Natural killer cell treated with Interleukin-12 subunit alpha and Interleukin-12 subunit beta and Interleukin-15 and Interleukin-18, amount 100 ng/mL, for 72 hours (primary cell): Measurements from ENCODE around the gene ABCA7. TPM values are rescaled to one million over a fixed set of nuclear protein-coding genes. Genes with fewer than 3 reads are reported as not detected.

Experiments
- ATAC-seq, 2 donors: fragments of 150-1000 bp; cut with Tn5 transposase in 1 of 2; sonication (Bioruptor Pico), chemical (Tn5 transposase) in 1 of 2; 2 replicates each; pipeline ENCODE4 v1.10.0; 2021
- DNase-seq: peaks from one replicate; pipeline ENCODE4 v3.0.0; 2022; ENCODE audit warnings: low spot score
- H3K27ac Mint-ChIP-seq, 2 donors: 1 replicate in 1 of 2; 2 replicates in 1 of 2; pipeline ENCODE4 v1.8.0; 2022; ENCODE audit warnings: mixed read lengths in 2 of 2, mild to moderate bottlenecking in 1 of 2, moderate library complexity in 1 of 2
- H3K27me3 Mint-ChIP-seq, 2 donors: 1 replicate in 1 of 2; 2 replicates in 1 of 2; pipeline ENCODE4 v1.8.0; 2022; ENCODE audit warnings: mixed read lengths in 2 of 2
- H3K36me3 Mint-ChIP-seq: one replicate; pipeline ENCODE4 v1.8.0; 2022; ENCODE audit warnings: mixed read lengths
- H3K4me1 Mint-ChIP-seq, 2 donors: 1 replicate in 1 of 2; 2 replicates in 1 of 2; pipeline ENCODE4 v1.8.0; 2022; ENCODE audit warnings: low read depth in 2 of 2, mixed read lengths in 2 of 2, mild to moderate bottlenecking in 1 of 2
- H3K4me3 Mint-ChIP-seq: one replicate; pipeline ENCODE4 v1.8.0; 2022; ENCODE audit warnings: mixed read lengths
- H3K9me3 Mint-ChIP-seq: 2 replicates; pipeline ENCODE4 v1.8.0; 2022; ENCODE audit warnings: mixed read lengths
- total RNA-seq, 2 donors: library from RNA; stranded (reverse); gene quantifications; one replicate each; pipeline ENCODE4 v1.2.3, GENCODE V29; 2022

The ABCA7 gene
- total RNA-seq, 2 donors from 2014 or later, result 53.7 to 69.9 TPM

GRCh38 chr19:1026783-1027649 lies 12.9 kb upstream of the ABCA7 start:
- peak overlapping the region; percentile 62 to 77 for H3K27ac Mint-ChIP-seq
- no peaks in the 10 kb centered on the region for H3K36me3 Mint-ChIP-seq
- no peaks in the 10 kb centered on the region for H3K9me3 Mint-ChIP-seq
- peak overlapping the region; percentile 88 for H3K4me3 Mint-ChIP-seq
- H3K27me3 Mint-ChIP-seq, result no peaks in the 10 kb centered on the region
- DNase-seq (no peak), ATAC-seq (peak in 1 of 2 donors; percentile 1)
- peaks cover 18 to 19% of the 10 kb centered on the region in 2 donors for H3K4me1 Mint-ChIP-seq

DNA sequence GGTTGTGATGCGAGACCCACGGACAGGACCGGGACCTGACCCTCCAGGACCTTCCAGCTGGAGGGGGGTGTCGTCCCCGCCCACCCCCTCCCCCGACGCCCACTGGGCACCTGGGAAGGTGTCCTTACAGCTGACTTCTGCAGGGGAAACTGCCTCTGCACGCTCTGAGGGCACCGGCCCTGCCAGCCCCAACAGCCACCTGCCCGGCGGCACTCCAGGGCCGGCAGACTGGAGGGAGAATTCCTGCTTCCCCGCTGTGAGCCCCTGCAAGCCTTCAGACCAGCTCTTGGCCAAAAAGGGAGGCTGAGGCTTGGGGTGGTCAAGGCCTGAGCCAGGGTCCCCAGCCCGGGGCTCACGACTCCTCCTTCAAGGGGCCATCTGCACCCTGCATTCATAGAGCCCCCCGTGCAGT lies 12.3 kb upstream of the ABCA7 start:
- H3K9me3 Mint-ChIP-seq, result no peaks in the 10 kb centered on the region
- ATAC-seq, result no peak
- DNase-seq, result no peak
- no peaks in the 10 kb centered on the region for H3K36me3 Mint-ChIP-seq
- peaks cover 18 to 19% of the 10 kb centered on the region in 2 donors for H3K4me1 Mint-ChIP-seq
- peak overlapping the region; percentile 62 to 77 for H3K27ac Mint-ChIP-seq
- H3K4me3 Mint-ChIP-seq, result peak overlapping the region; percentile 88
- no peaks in the 10 kb centered on the region for H3K27me3 Mint-ChIP-seq

GRCh38 chr19:1028062-1028926 lies 11.6 kb upstream of the ABCA7 start:
- Mint-ChIP-seq H3K27ac (peak overlapping the region; percentile 62 to 77), H3K9me3 (no peaks in the 10 kb centered on the region), H3K27me3 (no peaks in the 10 kb centered on the region), H3K4me1 (peaks cover 19% of the 10 kb centered on the region in 2 donors), H3K36me3 (no peaks in the 10 kb centered on the region), H3K4me3 (peak overlapping the region; percentile 88)
- DNase-seq (no peak), ATAC-seq (peak; percentile 40 to 59)

GRCh38 chr19:1032264-1032867 lies 7.5 kb upstream of the ABCA7 start:
- Mint-ChIP-seq H3K4me3 (no peak overlapping the region), H3K9me3 (no peaks in the 10 kb centered on the region), H3K4me1 (peaks cover 15 to 22% of the 10 kb centered on the region in 2 donors), H3K27me3 (no peaks in the 10 kb centered on the region), H3K27ac (no peak overlapping the region), H3K36me3 (no peaks in the 10 kb centered on the region)
- ATAC-seq, result no peak
- no peak for DNase-seq

GRCh38 chr19:1035998-1036621 lies 3.8 kb upstream of the ABCA7 start:
- DNase-seq, result no peak
- no peaks in the 10 kb centered on the region for H3K36me3 Mint-ChIP-seq
- ATAC-seq, result no peak
- peaks cover 29 to 42% of the 10 kb centered on the region in 2 donors for H3K4me1 Mint-ChIP-seq
- H3K4me3 Mint-ChIP-seq, result no peak overlapping the region
- H3K27me3 Mint-ChIP-seq, result no peaks in the 10 kb centered on the region
- no peaks in the 10 kb centered on the region for H3K9me3 Mint-ChIP-seq
- no peak overlapping the region for H3K27ac Mint-ChIP-seq

GRCh38 chr19:1037621-1038064 lies 2.3 kb upstream of the ABCA7 start:
- H3K4me1 Mint-ChIP-seq, result peaks cover 29 to 42% of the 10 kb centered on the region in 2 donors
- H3K9me3 Mint-ChIP-seq, result no peaks in the 10 kb centered on the region
- peak overlapping the region; percentile 80 to 96 for H3K27ac Mint-ChIP-seq
- H3K27me3 Mint-ChIP-seq, result no peaks in the 10 kb centered on the region
- DNase-seq, result no peak
- no peak for ATAC-seq
- peak overlapping the region; percentile 81 for H3K4me3 Mint-ChIP-seq
- no peaks in the 10 kb centered on the region for H3K36me3 Mint-ChIP-seq

DNA sequence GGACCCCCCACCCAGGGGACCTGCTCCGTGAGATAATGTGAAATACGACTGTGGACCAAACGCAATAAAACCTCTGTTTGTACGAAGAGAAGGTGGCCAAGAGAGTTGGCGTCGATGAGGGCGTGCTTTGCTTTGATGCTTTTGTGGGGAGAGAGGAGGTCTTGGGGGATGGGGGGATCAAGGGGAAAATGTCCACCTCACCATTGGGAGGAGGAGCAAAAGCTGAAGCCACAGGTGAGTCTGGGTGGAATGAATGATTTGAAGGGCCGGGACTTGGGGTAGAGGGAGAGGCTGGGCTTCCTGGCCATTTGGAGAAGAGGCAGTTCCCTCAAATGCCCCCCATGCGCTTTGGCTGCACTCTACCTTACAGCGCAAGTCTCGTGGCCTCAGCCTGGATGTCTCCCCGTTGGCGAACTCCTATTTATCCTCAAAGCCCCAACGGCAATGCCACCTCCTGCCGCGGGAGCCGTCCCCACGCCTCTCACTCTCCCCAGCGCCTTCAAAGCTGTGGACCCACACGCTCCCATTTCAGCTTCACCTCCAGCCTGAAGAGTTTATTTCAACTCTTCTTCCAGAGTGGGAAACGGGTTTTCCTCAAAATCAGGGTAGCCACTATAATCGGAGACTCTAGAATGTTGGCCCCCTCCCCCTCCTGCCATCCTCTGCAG lies 795 bp upstream of the ABCA7 start:
- no peaks in the 10 kb centered on the region for H3K36me3 Mint-ChIP-seq
- H3K27me3 Mint-ChIP-seq, result no peaks in the 10 kb centered on the region
- H3K27ac Mint-ChIP-seq, result peak overlapping the region; percentile 80 to 96
- DNase-seq, result no peak
- H3K9me3 Mint-ChIP-seq, result no peaks in the 10 kb centered on the region
- ATAC-seq, result no peak
- H3K4me1 Mint-ChIP-seq, result peaks cover 29 to 39% of the 10 kb centered on the region in 2 donors
- H3K4me3 Mint-ChIP-seq, result peak overlapping the region; percentile 95

DNA sequence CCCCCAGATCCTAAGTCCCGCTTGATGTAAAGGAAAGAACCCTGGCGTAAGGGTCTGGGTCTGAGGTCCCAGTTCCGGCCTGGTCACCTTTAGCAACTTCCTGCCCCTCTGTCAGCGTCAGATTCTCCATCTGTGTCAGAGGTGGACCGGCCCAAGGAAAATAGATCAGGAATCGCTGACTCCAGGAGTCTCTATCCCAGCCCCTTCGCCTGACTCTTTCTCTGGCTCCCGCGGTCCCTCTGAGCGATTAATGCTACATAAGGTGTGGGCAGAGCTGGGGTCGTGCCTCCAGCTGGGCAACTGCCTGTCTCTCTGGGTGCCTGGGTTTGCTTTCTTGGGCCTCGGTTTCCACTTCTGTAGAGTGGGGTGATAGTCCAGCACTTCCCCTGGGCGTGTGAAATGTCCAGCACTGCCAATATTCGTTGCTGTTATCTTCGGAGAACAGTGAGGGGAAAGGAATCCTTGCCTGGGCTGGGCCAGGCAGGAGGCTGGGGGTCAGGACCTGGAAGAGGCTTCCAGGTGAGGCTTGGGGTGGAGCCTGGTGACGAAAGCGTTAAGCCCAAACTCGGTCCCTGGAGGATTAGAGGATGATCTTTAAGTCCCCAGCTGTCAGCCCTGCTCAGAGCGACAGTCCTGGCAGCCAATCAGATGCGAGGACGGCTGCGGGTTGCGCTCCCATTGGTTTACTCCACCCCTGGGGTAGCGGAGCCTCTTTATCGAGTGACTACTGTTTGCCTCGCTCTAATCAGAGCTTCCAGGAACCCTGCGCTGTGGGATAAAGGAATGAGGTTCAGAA lies 767 bp downstream of the ABCA7 start:
- Mint-ChIP-seq H3K4me3 (peak overlapping the region; percentile 95), H3K4me1 (peaks cover 29 to 36% of the 10 kb centered on the region in 2 donors), H3K36me3 (no peaks in the 10 kb centered on the region), H3K9me3 (no peaks in the 10 kb centered on the region), H3K27me3 (no peaks in the 10 kb centered on the region), H3K27ac (peak overlapping the region; percentile 80 to 96)
- DNase-seq (peak; percentile 94), ATAC-seq (peak; percentile 78 to 79)

DNA sequence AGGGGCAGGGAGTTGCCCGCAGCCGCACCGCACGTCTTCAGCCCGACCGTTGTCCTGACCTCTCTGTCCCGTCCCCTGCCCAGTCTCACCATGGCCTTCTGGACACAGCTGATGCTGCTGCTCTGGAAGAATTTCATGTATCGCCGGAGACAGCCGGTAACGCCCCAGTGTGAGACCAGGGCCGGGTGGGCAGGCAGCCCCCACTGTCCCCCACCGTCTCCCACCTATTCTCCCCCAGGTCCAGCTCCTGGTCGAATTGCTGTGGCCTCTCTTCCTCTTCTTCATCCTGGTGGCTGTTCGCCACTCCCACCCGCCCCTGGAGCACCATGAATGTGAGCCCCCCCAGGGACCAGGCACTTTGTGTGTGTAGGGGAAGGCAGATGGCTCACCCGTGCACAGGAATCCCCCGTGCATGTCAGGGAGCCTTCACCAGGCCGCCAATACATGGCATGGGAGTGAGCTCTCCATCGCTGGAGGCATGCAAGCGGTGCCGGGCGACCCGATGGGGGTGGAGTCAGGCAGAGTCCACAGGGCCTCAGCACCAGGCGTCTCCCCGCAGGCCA lies 1.4 kb downstream of the ABCA7 start:
- Mint-ChIP-seq H3K4me1 (peaks cover 29 to 35% of the 10 kb centered on the region in 2 donors), H3K27ac (peak overlapping the region; percentile 80 to 96)
- ATAC-seq, result no peak

GRCh38 chr19:1041835-1042685 lies 2.2 kb downstream of the ABCA7 start:
- Mint-ChIP-seq H3K4me1 (peaks cover 29 to 32% of the 10 kb centered on the region in 2 donors), H3K27me3 (no peaks in the 10 kb centered on the region), H3K4me3 (peak overlapping the region; percentile 17), H3K27ac (no peak overlapping the region), H3K36me3 (no peaks in the 10 kb centered on the region), H3K9me3 (no peaks in the 10 kb centered on the region)
- ATAC-seq, result no peak
- DNase-seq, result no peak

More for the DNA sequence above, 1.4 kb downstream of the ABCA7 start:
- peak overlapping the region; percentile 95 for H3K4me3 Mint-ChIP-seq
- no peaks in the 10 kb centered on the region for H3K36me3 Mint-ChIP-seq
- DNase-seq, result no peak
- H3K9me3 Mint-ChIP-seq, result no peaks in the 10 kb centered on the region
- no peaks in the 10 kb centered on the region for H3K27me3 Mint-ChIP-seq

- ATAC-seq, result no peak
- Mint-ChIP-seq H3K27ac (no peak overlapping the region), H3K4me1 (peaks cover 23 to 26% of the 10 kb centered on the region in 2 donors), H3K36me3 (no peaks in the 10 kb centered on the region), H3K4me3 (peak overlapping the region; percentile 17), H3K27me3 (no peaks in the 10 kb centered on the region), H3K9me3 (no peaks in the 10 kb centered on the region)
- DNase-seq, result no peak
These were observed 3.0 kb downstream of the ABCA7 start for GRCh38 chr19:1042689-1043511.
